Melanocyte of skin (primary cell): ENCODE data around the gene FIP1L1. TPM values are rescaled to one million over a fixed set of nuclear protein-coding genes. Genes with fewer than 3 reads are reported as not detected.

Experiments
- total RNA-seq, 2 donors: library from RNA; depleted of rRNA; stranded (reverse); fragments of >200 nt; gene quantifications; 2 replicates each; pipeline ENCODE4 v1.2.3, GENCODE V29; 2012

FIP1L1 gene, protein sequence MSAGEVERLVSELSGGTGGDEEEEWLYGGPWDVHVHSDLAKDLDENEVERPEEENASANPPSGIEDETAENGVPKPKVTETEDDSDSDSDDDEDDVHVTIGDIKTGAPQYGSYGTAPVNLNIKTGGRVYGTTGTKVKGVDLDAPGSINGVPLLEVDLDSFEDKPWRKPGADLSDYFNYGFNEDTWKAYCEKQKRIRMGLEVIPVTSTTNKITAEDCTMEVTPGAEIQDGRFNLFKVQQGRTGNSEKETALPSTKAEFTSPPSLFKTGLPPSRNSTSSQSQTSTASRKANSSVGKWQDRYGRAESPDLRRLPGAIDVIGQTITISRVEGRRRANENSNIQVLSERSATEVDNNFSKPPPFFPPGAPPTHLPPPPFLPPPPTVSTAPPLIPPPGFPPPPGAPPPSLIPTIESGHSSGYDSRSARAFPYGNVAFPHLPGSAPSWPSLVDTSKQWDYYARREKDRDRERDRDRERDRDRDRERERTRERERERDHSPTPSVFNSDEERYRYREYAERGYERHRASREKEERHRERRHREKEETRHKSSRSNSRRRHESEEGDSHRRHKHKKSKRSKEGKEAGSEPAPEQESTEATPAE
- total RNA-seq = 10 to 100 TPM; 45.1 to 85.3 TPM

GRCh38 chr4:53377319-53378170 lies at the start of gene FIP1L1:
Gene FIP1L1, plus strand, starts transcription at chr4:53377641. Its CDS starts 198 bp downstream, at chr4:53377839.

GRCh38 chr4:53365486-53366300 lies 11.7 kb upstream of the FIP1L1 start, which contains the start of gene SCFD2:
Gene SCFD2, minus strand, starts transcription at chr4:53366061.

Other genes with a start within 250 kb of the FIP1L1 start
- 10 to 100 TPM; 32.3 to 56.6 TPM for gene SCFD2, start 11.6 kb upstream of the FIP1L1 start, total RNA-seq
- not detected for gene LNX1, start 213.8 kb downstream of the FIP1L1 start, total RNA-seq